ENCODE data around the gene KCNJ15.

KCNJ15 gene

DNA sequence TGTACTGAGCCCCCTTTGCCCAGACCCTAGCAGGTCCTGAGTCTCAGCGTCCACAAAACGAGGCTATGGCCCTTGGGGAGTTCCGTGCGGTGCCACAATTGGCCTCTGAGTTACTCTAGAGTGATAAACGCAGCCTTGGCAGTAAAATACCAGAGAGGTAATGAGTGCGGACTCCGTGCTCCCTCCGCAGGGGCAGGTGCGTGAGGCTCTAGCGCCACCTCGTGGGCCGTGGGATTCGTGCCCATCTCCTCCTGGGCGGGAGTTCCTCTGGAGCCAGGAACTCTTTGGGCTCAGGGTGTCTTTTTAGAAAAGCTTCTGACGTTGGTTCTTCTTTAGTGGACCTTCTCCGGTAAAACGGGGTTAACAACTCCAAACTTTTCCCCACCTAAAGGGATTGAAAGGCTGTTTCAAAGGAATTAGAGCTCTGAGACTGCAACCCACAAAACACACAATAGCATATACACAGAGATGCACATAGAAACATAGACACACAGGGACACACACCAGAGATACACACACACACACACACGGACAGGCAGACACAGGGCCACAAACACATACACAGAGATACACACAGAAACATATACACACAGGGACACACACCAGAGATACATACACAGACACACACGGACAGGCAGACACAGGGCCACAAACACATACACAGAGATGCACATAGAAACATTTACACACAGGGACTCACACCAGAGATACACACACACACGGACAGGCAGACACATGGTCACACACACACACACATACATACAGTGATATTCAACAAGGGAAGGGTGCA, 99.4 kb downstream of the KCNJ15 start:
- peak; percentile 18 for DNase-seq (ENCODE audit: low spot score)

Measured in putamen (tissue), 1 donor.